Cerebellar cortex (tissue), 1 donor: ENCODE data around the gene CS.
A peak's percentile ranks its signal among the peaks of the same experiment; 100 is the strongest.

Experiments used
- DNase-seq: peaks from one replicate; pipeline ENCODE4 v3.0.0-alpha.2; 2015; ENCODE audit warnings: low spot score

The CS gene

DNA sequence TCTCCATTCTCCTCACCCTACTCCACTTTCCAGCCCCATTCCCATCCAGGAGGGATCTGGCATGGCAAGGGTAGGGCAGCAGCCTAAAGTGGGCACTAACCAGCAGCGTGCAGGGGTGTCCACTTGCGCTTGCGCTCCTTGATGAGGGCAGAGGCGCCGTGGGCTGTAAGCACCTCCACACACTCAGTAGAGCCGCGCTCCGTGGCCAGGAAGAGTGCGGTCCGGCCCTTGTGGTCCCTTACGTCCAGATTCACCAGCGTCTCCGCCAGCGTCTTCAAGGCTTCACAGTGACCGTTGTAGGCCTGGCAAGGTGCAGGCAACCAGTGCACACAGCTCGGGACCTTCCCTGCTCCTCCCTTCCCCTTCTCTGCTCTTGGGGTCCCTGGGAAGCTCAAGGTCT is 52.2 kb downstream of the CS start:
- no peak for DNase-seq

DNA sequence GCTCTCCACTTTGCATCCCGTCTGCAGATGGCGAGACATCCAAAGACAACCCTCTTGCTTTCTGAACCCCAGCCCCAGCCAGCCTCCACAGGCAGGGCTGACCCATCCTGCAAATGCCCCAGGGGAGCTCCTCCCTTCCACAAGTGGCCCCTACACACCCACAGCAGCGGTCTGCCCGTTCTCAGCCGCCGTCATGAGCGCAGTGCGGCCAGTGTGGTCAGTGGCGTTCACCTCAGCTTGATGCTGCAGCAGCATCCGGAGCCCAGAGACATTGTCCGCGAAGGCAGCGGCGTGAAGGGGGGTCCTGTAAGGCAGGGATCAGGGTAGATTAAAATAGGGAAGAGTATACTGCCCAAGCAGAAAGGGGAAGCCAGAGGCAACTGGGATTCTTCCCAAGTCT is 55.6 kb downstream of the CS start:
- DNase-seq, result no peak

DNA sequence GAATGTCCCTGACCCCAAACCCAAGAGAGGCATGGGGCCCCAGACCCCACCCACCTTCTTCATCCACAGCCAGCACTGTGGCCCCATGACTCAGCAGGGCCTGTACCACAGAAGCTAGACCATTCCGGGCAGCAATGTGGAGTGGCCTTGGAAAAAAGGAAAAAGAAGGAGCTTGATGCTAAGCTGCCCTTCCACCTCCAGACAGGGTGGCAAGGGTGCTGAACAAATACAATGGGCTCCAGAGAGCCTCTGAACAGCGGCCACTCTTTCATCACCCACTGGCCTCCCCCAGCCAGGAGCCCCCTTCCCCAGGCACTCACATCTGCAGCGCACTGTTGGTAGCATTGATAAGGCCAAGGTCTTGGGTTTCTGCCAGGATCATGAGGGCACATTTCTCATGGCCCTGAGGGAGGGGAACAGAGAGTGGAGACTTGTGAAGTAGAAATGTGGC is 56.4 kb downstream of the CS start:
- DNase-seq, result no peak

DNA sequence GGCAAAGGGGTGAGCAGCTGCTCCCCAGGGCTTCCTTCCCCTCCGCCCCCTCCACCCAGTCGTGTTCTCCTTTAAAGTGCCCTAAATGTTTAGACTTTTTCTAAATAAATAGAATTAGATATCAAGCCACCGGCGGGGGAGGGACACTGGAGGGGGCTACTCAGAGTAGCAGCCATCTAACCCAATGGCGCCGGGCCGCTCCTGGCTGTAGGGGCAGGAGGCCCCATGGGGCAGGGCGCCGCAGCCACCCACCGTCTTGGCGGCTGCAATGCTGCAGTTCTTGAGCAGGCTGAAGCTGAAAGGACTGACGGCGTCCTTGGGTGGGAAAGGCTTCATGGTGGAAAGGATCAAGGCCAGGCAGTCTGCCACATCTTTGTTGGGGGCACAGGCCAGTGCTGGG is 57.1 kb downstream of the CS start:
- no peak for DNase-seq

DNA sequence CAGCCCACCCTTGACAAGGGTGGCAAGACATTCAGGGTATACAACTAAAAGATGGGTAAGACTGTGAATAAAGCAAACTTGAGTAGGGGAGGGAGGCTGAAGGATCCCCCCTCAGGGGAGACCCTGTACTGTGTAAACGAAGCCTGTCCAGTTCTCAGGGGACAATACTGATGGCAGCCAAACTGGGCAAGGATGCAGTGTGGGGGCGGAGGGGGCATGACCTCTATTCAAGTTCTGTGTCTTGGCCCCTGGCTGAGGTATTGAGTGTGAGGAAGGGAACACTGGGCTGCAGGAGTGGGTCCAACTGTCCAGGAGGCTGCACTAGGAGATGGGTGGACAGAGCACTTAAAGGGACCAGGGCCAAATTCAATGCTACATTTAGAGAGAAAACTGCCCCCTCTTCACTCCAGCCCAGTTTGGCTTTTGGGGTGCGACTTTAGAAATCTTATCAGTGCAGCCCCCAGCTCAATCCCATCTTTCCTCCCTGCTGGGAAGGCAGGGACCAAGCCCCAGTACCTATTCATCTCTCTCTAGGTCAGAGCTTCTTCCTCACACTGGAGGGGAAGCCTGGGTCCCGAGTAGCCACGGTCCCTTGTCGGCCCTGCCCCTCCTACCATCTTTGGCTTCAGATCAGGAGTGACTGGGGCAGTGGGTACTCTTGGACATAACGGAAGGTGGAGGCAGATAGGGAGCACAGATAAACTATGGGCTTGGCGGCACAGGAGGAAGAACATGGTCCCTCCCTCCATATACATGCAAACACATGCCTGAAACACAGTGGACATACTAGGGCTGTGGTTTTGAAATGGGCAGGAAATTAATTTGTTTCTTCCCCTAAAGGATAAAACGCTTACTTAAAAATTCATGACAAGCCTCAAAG is 58.5 kb downstream of the CS start:
- DNase-seq, result no peak

DNA sequence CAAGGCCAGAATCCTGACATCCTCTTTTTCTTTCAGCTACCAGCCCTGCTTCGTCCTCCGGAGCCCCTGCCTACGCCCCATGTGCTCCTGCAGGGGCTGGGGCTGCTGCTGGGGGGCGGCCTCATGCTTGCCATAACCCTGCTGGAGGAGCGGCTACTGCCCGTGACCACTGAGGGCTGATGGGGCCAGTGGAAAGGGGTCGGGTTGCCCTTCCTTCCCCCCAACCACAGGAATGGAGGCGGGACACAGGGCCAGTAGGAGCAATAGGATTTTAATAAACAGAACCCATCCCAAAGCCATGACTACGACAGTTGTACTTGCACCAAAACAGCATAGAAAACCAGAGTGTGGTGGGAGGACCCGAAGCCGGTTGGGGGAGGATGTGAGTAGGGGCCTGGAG is 62.6 kb downstream of the CS start:
- DNase-seq, result no peak

DNA sequence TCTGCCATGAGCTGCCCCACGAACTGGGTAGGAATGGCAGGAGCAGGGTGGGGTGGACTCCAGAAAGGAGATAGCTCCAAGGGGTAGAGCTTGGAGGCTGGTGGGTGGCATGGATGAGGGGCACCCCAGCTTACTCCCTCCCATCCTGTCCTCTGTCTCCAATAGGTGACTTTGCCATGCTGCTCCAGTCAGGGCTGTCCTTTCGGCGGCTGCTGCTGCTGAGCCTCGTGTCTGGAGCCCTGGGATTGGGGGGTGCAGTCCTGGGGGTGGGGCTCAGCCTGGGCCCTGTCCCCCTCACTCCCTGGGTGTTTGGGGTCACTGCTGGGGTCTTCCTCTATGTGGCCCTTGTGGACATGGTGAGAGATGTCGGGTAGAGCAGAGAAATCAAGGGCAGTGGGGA is 63.1 kb downstream of the CS start:
- no peak for DNase-seq

DNA sequence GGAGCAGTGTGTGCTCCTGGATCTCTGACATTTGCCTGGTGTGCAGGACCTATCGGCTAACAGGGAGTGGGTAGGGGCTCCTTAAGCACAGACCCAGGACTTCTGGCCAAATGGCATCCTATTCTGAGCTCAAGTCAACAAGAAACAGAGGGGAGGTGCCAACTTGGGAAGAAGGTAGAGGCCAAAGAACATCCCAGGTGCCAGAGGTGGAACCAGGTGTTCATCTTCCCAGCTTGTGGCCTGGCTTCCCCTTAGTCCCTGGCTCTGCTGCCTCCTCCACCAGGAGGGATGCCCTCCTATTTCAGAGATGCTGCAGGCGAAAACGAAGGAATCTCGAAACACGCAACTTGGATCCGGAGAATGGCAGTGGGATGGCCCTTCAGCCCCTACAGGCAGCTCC is 64.0 kb downstream of the CS start:
- no peak for DNase-seq

DNA sequence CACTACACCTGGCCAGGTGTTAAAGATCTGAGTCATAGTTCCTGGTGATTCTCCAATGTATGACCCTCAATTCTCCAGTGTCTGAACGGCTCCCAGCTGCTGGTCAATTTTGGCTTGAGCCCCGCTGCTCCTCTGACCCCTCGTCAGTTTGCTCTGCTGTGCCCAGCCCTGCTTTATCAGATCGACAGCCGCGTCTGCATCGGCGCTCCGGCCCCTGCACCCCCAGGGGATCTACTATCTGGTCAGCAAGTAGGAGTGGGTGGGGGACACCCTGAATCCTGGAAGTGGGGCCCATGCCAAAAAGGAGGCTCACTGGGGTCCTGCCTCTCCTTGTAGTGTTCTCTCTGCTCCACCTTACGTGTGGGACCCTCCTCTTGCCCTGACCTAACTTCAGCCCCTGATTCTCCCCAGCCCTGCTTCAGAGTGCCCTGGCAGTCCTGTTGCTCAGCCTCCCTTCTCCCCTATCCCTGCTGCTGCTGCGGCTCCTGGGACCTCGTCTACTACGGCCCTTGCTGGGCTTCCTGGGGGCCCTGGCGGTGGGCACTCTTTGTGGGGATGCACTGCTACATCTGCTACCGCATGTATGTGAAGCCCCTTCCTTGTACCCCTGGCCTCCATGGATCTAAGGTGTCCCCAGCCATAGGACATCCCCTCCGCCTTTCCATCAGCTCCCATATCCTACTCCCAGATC is 65.2 kb downstream of the CS start:
- DNase-seq, result no peak

DNA sequence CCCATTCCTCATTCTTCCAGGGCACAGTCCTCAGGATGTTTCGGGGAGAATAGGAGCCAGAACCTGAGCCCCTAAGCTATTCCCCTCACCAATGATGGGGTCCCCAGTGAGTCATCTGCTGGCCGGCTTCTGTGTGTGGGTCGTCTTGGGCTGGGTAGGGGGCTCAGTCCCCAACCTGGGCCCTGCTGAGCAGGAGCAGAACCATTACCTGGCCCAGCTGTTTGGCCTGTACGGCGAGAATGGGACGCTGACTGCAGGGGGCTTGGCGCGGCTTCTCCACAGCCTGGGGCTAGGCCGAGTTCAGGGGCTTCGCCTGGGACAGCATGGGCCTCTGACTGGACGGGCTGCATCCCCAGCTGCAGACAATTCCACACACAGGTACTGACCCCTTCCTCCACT is 68.9 kb downstream of the CS start:
- no peak for DNase-seq

DNA sequence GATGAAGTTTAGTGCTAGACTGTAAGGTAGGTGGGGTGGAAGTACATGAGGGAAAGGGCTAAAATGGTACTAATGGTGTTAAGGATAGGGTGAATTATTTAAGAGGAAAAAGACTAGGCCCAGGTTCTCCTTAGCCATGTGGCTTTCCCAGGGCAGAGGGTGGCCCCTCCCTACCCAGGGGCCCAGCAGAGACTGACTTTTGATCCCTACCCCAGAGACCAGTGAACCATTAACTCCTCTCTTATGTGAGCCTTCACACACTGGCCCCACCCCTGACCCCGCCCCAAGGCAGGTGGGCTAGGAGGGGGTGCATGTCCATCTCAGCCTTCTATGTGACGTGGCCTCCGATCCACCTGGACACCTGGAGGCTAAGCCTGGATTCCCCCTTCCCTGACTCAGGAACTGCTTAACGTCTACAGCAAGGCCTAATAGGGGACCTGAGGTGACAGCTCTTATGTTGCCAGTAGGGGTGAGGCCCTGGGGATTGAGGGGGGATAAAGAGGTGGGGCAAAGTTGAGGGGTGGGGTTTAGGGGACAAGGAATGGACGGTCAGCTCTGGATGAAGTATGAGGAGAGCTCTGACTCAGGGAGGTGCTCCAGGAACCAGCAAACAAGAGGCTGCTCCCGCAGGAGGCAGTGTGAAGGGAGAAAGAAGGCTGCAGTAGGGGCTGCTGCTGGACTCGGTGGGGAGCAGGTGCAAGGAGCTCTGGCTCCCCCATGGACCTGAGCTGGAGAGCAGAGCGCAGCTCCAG is 69.5 kb downstream of the CS start:
- no peak for DNase-seq

DNA sequence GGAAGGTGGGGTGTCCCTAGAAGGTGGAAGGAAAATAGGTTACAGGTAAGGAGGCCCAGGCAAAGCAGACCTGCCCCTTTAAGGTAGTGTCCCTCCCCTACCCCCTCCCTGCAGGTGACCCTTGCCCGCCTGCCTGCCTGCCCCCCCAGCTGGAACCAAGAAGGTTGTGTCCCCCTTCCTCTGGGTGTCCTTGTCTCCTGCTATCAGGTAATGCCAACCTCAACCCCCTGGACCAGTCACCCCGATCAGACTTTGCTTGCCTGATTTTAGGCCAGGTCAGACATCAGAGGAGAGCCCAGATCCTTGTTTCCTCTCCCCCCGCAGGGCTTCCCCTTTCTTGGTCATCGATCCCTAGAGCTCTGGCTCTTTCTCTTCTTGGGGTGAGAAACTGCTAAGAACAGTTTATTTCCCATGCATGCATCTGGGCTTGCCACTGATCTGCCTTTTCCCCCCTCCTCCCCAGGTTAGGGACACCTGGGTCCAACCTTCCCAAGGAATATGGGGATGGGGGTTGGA is 70.2 kb downstream of the CS start, which contains the start of gene SLC39A5:
Gene SLC39A5, plus strand, starts transcription at position 136 of the 516 bp plus-strand sequence. CDS start 1,224 bp downstream, outside the sequence.
- DNase-seq, result no peak

DNA sequence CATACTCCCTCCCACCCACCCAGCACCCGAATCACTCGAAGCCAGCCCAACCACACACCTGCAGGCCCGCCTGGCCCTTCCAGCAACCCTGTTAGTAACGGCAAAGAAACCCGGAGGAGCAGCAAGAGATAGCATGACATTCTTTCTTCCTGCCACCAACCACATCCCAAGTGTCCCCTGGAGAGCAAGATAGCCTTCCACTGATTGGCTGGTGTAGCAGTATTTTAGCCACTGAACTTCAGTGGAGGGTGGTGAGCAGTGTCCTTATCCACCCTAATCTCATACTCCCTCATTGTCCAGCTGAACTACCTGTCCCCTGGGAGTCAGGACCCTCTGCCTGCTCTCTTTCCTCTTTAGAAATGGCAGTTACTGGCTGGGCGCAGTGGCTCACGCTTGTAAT is 71.0 kb downstream of the CS start:
- DNase-seq, result no peak

DNA sequence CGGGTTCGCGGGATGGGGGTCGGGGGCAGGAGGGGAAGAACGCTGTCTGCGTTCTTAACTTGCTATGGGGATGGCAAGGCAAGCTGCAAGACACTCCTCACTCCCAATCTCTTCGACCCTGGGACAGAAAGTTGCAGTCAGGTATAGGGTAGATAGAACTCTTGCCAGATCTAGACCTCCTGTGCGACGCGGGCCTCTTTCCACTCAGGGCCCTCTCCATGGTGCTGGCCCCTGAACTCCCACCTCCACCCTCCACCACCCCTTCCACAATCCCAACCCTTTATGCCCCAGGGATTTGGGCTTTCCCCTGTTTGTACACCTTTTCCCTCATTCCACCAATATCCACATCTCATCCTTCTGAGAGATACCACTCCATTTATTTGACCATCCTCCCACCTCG is 75.2 kb downstream of the CS start:
- DNase-seq, result no peak

DNA sequence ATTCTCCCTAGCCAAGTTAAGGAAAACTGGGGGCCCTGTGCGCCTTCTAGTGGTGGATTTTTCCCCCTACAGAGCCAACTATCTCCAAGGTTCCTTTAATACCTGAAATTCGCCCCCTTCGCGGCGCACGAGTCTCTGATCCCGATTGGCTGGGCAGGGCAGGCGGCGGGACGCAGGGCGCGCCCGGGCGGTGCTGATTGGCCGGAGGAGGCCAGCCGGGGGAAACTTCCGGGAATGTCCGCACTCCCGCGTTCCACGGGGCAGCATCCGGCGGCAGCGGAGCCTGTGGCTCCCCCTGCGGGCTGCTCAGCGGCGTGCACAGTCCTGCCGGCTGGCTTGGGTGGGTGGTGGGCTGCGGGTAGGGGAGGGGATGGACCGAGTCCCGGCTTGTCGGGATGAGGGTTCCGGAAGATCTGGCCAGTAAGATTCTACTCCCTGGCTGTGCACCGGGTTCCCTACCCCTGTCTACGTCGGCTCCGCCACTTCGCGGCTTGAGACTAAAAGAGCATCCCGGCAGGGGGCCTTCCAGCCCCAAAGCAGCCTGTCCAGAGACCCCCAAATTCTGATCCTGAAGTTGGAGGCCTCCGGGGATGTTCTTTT is 75.9 kb downstream of the CS start, which contains the start of gene NABP2:
Gene NABP2, plus strand, starts transcription at position 241 of the 600 bp plus-strand sequence. CDS start 515 bp downstream, outside the sequence.
- DNase-seq, result peak; percentile 99

DNA sequence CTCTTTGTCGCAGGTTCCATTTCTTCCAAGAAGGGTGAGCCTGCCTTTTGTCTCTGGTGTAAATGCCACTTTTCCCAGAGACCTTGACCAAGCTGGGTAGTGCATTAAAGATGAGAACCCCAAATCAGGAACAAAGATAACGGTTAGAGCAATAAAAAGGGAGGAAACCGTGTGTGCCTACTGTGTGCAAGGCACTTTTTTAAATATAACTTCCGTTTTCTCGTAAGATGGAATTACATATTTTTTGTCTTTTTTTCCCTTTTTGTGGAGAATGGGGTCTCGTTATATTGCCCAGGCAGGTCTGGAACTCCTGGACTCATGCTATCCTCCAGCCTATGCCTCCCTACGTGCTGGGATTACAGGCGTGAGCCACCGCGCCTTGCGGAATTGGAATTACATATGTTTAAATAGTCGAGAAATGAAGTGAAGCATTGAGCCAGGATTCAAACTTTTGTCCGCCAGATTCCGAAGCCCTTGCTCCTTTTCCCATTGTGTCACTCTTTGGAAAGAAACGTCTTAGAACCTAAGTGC is 76.5 kb downstream of the CS start:
- DNase-seq, result no peak

DNA sequence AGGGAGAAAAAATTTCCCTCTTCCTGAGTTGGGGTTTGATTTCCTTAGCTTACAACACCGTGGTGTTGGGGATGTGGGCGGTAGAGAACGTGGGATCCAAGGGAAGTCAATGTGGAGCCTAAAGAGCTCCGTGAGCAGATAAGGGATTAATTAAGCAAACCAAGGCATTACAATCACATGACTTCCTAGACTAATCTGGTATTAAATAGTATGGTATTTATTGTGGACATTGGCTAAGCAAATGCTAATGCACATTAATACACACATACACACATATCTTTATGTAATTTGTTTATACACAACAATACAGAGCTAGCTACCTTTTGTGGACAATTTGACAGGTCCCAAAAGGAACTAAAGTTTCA is 77.6 kb downstream of the CS start:
- no peak for DNase-seq

DNA sequence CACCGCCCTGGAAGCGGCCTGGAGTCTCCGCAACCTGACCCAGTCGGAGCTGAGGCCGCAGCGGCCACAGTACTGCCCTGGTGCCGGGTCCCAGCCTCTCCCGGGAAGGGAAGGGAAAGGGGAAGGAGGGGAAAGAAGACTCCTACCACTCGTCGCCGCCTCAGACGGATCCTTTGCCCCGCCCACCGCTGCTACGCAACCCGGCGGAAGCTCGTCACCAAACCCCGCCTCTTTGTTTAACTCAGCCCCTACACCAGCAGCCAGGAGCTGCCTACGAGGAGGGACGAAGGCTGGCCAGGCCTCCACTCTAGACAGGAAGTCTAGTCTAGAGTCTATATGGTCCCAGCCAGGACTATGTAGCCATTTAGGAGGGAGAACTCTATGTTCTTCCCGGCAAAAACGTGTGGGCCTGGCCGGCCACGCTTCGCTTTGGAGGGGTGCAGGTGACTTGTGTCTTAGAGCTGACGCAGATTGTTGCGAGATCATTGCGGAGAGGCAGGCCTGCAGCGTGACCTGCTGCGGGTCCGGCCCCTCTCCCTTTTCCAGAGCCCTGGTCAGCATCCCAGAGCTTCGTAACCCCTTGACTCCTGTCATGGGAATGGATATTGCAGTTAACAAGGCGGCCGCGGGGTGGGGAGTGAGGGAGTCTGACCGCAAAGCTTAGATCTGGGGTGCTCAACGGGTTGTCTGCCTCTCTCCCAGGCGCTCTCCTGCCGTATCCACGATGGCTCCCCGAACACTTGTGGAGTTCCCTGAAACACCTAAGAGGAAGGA is 78.2 kb downstream of the CS start, which contains the start of gene RNF41:
Gene RNF41, minus strand, starts transcription at position 166 of the 774 bp plus-strand sequence. CDS start 7,875 bp downstream, outside the sequence.
- peak; percentile 99 for DNase-seq
